Bone marrow (tissue), 2 donors: ENCODE data around the gene CD38.
A peak's percentile ranks its signal among the peaks of the same experiment; 100 is the strongest.
"Not testable (repeated sequence)": the region's sequence is repeated elsewhere in the genome, so short reads cannot be mapped to it uniquely, and the experiment has no call there.

Experiments used
- DNase-seq, 2 donors: peaks; one replicate each; lab custom pipeline; 2025; lab: John Stamatoyannopoulos, UW

CD38 gene

GRCh38 chr4:15799141-15799540, 21.0 kb downstream of the CD38 start:
- DNase-seq = no peak

GRCh38 chr4:15799701-15800100, 21.6 kb downstream of the CD38 start:
- DNase-seq = no peak

- DNase-seq = not testable (repeated sequence)
These were observed 24.4 kb downstream of the CD38 start for GRCh38 chr4:15802497-15802896.

GRCh38 chr4:15805583-15806517, 27.7 kb downstream of the CD38 start:
- peak in 1 of 2 donors; percentile 46 for DNase-seq

GRCh38 chr4:15809058-15809457, 30.9 kb downstream of the CD38 start:
- DNase-seq = peak in 1 of 2 donors; percentile 71

GRCh38 chr4:15809466-15809865, 31.3 kb downstream of the CD38 start:
- DNase-seq = no peak

- DNase-seq = no peak
These were observed 33.7 kb downstream of the CD38 start for GRCh38 chr4:15811703-15812337.

GRCh38 chr4:15832523-15833451, 54.7 kb downstream of the CD38 start:
- no peak for DNase-seq

GRCh38 chr4:15833801-15834200, 55.7 kb downstream of the CD38 start:
- DNase-seq = no peak

GRCh38 chr4:15836362-15836761, 58.2 kb downstream of the CD38 start:
- DNase-seq = no peak

- DNase-seq = no peak
These were observed 59.5 kb downstream of the CD38 start for GRCh38 chr4:15837591-15837990.

GRCh38 chr4:15841194-15841730, 63.1 kb downstream of the CD38 start:
- not testable (repeated sequence) for DNase-seq

- no peak for DNase-seq
These were observed 69.6 kb downstream of the CD38 start for GRCh38 chr4:15847746-15848145.

GRCh38 chr4:15848191-15848842, 70.2 kb downstream of the CD38 start:
- no peak for DNase-seq

- DNase-seq = no peak
These were observed 73.8 kb downstream of the CD38 start for GRCh38 chr4:15851969-15852368.

- DNase-seq = no peak
These were observed 74.4 kb downstream of the CD38 start for GRCh38 chr4:15852524-15852923.

GRCh38 chr4:15853345-15853744, 75.2 kb downstream of the CD38 start:
- no peak for DNase-seq

- DNase-seq = no peak
These were observed 77.8 kb downstream of the CD38 start for GRCh38 chr4:15855804-15856475.

GRCh38 chr4:15861198-15861597, 83.1 kb downstream of the CD38 start:
- DNase-seq = peak in 1 of 2 donors; percentile 38

- DNase-seq = no peak
These were observed 86.8 kb downstream of the CD38 start for GRCh38 chr4:15864651-15865566.
